Fibroblast of peridontal ligament (primary cell): ENCODE results near the gene ARSG.

Source experiments
- DNase-seq: peaks from one replicate; pipeline ENCODE4 v3.0.0-alpha.2; 2010; ENCODE audit errors: extremely low read depth

ARSG gene

DNA sequence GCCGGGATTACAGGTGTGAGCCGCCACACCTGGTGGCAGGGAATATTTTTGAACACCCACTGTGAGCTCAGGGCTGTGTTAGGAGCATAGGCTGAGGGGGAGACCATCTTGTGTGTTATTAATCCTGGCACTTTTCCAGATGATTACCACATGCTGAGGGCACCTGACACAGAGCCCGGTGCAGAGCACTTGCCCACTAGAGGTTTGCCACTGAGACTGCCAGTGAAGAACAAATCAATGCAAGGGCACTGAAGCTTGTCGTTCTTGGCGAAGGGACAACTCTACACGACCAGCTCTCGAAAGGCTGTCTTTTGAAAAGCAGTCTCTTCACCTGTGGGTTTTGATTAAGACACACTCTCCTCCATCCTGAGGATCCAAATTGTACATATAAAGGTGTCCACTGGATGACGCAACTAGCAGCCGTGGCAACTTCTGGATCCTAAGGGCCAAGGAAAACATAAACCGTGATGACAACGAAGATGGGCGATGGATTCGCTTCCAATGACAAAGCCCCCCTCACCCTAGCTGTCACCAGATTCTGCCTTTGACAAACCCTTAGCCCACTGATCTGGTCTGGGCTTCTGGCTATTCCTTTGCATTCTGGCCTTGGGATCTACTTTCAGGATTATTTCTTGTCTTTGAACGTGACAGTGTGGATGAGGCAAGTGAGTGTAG lies 137.3 kb downstream of the ARSG start:
- DNase-seq: no peak

DNA sequence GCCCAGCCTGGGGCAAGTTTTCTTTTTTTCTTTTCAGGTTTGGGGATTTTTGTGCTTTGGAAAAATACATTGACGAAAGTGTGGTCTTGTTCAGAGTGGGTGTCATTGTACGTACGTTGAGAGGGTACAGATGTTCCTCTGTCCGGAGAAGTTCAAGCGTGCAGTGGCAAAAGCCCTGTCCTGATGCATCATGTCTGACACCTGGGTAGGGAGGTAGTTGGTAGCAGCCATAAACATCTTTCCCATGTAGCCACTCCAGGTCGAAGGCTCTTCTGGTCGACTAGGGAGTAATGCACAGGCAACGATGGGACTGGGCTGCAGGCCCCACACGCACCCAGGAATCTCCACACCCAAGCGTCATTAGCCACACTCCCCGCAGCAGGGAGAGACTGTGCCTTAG lies 138.6 kb downstream of the ARSG start:
- no peak for DNase-seq

DNA sequence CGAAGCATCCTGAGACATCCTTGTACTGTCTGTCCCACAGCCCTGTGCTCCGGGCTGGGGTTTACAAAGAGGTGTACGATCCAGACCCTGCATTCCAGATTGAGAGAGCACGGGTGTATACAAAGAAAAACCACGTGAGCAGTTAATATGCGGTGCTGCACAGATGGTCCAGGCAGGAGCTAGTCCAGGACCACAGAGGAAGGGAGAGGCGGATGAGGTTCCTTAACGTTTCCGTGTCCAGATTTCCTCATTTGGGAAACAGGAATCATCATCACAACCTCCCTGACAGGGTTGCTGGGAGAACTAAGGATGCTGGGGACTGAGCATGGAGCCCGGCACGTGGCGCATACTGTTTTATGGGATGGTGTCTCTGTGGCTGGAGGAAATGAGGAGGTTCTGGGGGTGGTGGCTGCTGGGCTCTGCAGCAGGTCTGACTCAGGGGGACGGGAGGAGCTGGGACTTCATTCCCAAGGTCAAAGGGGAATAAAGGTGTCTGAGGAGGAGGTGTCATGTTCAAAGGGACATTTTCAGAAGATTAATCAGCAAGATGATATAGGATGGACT lies 139.8 kb downstream of the ARSG start:
- DNase-seq: no peak

GRCh38 chr17:68431661-68432071 lies 140.4 kb downstream of the ARSG start:
- peak; percentile 55 for DNase-seq

- no peak for DNase-seq
Measured at GRCh38 chr17:68432086-68432864, 141.0 kb downstream of the ARSG start.

GRCh38 chr17:68433211-68433610 lies 141.9 kb downstream of the ARSG start:
- no peak for DNase-seq

GRCh38 chr17:68433911-68434508 lies 142.7 kb downstream of the ARSG start:
- no peak for DNase-seq

- DNase-seq: no peak
Measured at GRCh38 chr17:68435361-68435760, 144.1 kb downstream of the ARSG start.

DNA sequence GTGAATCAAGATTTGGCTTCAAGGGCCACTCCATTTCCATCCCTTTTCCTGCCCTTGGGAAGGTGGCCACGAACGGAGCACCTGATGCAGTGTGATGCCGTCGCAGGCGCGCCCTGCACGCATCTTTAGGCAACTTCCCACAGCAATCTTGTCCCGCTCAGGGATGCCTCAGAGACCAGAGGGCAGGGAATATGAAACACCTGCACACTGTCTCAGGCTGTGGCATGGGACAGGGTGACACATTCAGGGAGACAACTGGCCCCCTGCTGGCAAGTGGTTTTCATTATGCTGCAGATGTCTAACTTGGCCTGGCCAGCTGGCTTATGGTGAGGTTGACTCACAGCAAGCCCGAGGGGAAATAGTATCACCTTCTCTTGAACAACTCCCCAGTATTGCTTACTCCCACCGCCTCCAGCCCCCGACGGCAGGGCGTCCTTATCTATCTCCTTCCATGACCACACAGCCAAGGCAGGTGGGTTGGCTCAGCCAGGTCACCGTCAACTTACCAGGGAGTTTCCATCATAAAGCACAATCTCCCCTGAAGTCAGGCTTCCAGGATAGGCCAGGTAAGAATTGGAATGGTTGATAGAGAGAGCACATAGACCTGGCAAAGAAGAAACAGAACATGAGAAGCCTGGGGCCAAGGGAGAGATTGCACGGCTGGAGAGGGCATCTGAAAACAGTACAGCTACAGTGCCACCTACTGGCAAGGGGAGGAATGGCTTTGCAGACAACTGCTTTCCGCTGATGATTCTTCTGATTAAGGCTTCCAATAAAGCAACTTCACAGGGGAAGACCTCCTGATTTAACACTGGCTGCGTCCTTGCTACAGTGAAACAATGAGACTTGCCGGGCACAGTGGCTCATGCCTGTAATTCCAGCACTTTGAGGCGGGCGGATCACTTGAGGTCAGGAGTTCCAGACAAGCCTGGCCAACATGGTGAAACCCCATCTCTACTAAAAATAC lies 144.9 kb downstream of the ARSG start:
- DNase-seq: peak; percentile 84

DNA sequence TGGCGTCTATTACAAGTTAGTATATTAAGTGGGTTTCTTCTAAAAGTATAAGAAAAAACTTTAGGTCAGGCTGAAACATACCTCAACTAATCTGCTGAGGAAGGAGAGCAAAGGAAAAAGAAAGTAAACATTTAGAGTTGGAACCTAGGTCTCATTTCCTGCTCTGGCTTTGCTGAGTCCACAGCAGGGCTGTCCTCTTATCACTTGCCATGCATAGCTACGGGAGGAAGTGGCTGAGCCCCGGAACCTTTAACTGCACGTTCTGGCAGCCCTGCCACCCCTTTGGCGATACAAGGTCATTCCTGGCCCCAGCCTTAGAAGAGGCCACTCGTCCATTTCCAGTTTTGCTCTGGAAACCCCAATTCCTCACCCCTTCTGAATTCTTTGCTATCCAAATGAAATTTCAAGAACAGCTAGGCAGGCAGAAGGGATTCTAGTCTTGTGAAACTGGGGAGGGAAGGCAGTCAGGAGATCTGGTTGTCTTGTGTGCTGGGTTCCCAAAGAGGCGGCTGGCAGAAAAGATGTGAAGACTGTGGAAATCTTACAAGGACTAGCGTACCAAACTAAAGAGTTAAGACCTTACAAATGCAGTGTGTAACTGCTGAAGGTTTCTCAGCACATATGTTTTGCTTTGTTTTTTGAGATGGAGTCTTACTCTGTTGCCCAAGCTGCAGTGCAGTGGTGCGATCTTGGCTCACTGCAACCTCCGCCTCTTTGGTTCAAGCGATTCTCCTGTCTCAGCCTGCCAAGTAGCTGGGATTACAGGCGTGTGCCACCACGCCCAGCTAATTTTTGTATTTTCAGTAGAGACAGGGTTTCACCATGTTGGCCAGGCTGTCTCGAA lies 146.9 kb downstream of the ARSG start:
- DNase-seq: no peak

DNA sequence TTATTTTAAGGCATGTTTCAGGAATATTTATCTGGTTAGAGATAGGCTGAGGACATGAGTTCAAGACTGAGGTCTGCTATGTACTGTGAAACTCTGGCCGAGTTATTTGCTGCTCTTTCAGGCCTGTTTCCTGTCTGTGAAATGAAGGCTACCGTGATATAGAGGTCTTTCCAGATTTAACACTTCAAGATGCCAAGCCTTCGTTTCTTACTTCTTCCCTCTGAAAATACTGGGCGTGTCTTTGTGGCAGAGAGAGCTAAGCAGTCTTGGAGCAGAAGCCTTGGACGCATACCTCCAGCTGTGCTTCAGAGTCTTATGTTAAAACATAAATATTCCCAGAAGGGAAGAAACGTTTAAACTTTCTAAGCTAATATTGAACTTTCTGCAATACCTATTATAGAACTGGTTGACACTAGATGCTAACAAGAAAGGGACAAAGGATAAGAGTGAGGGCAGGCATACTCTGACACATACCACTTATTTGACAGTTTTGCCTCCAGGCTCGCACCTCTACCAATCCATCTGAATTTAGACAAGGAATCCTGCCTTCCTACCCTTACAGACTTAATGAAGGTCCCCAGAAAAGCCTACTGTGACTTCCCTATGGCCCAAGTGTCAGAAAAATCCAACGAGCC lies 148.5 kb downstream of the ARSG start:
- DNase-seq: no peak

DNA sequence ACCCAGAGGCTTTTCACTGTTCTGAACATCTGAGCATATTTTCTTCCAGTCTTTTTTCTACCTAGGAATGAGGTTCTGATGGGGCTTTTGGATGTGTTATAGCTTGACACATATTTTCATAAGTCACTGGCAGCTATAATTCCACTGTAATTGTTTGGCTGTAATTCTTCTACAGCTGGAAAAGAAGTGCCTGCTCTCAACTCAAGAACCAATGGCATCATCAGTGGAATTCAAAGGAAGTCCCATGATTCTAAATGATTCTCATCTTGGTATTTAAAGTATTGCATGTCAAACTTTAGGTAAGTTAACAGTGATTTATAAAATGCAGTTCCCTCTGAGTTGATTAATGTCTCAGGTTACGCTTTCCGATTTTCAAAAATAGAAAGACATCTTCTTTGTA lies 149.2 kb downstream of the ARSG start:
- no peak for DNase-seq

GRCh38 chr17:68441070-68441770 lies 149.9 kb downstream of the ARSG start:
- no peak for DNase-seq

DNA sequence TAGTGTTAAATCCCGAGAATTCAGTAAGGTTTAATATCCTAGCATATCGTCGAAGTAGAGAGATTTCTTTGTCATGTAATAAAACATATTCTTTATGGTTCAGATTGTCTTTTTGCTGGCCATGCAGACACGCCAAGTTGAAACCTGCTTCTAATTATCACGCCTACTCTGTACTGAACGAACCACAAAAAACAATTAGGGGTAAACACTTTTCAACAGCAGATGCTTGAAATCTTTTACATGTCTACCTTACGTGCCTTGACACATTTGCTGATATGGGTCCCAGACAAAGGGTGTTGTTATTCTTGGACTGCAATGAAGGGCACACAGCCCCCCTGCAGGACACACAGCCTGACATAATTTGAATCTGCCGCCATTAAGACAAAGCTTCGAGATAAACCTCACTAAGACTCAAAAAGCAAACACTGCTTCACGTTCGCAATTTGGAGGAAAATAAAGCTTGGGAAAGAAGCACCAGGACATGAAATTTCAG lies 152.7 kb downstream of the ARSG start:
- no peak for DNase-seq

- DNase-seq: no peak
Measured at GRCh38 chr17:68445671-68446070, 154.4 kb downstream of the ARSG start.

DNA sequence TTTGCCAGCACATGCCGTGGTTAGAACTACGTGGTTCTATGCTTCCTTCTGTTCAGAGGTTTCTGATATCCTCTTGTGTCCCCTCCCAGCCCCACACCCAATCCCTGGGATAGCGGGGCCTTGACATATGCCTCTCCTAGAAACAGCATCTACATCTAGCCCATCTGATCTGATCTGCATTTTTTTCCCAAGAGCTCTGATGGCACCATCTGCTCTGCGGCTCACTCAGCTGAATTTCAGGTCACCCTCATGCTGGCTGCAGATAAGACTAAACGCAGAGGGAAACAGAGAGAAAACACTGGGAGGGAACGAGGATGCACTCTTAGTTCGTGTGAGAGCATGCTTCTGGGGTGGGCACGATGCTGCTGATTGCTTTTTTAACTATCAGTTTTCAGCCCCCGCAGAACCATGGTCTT lies 155.3 kb downstream of the ARSG start:
- DNase-seq: no peak

DNA sequence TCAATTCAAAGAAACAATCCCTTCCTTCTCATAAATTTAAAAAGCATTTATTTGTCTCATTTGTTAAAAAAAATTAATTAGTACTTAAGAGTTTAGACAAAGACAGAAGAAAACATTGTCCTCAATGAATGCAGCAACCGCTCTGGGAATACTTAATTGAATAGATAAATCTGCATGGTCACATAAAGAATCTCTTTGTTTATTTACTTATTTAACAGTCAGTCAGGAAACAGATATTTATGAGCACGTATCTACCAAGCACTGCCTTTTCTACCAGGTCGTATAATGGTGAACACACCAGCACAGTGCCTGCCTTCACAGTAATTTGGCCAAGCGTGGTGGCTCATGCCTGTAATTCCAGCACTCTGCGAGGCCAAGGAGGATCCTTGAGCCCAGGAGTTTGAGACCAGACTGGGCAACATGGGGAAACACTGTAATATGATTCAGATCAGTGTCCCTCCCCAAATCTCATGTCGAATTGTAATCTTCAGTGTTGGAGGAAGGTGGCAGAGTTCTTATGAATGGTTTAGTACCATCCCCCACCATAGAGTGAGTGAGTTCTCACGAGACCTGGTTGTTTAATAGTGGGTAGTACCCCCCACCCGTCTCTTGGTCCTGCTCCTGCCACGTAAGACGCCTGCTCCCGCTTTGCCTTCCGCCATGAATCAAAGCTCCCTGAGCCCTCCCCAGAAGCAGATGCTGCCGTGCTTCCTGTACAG lies 157.9 kb downstream of the ARSG start:
- no peak for DNase-seq

DNA sequence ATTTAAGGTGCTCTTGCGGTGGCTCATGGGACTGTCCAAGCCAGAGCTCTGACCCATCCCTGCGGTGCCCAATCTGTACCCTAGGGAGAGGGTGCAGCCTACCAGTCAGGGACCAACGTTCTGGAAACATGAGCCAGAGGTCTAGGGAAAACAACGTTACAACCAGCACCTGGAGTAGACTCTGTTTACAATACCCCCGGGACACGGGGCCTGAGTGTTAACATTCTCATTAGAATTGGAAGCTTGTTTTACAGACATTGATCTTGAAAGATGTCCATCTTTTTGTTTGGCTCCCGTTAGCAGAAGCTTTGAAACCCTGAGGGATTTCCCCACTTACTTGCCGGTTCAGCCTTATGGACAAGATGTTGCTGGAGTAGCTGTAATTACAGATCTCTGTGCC lies 159.1 kb downstream of the ARSG start:
- DNase-seq: no peak

- DNase-seq: no peak
Measured at GRCh38 chr17:68450801-68451200, 159.5 kb downstream of the ARSG start.
